A549 (cell line): ENCODE results near the gene CCNQ. TPM values are rescaled to one million over a fixed set of nuclear protein-coding genes. Genes with fewer than 3 reads are reported as not detected.

ENCODE experiments used
- ATAC-seq, 2 experiments: fragments of 200-7000 bp in 1 of 2; fragments of >200 bp in 1 of 2; cut with Nextera tagmentation in 1 of 2; cut with Tn5 transposase in 1 of 2; 3 replicates each; pipeline versions ENCODE4 v1.8.0 to v1.9.1; 2018 to 2020; ENCODE audit warnings: mild to moderate bottlenecking in 1 of 2, moderate library complexity in 1 of 2
- CTCF ChIA-PET: fragments of 300-600 bp; sonication (Branson Sonifier 250); formaldehyde crosslinking; extraction: SDS; loops from one replicate; lab custom pipeline; 2021; ENCODE audit warnings: antibody characterized with exemption, inconsistent platforms; lab: Yijun Ruan, JAX
- POLR2A ChIA-PET: fragments of 350-600 bp; formaldehyde crosslinking; extraction: SDS; loops from one replicate; lab custom pipeline; 2021; ENCODE audit warnings: antibody characterized with exemption, inconsistent platforms; lab: Yijun Ruan, JAX
- DNase-seq, 2 experiments: peaks; one replicate each; pipeline versions ENCODE4 v3.0.0 to v3.0.0-alpha.2; 2011 to 2016; ENCODE audit warnings: low read depth in 1 of 2, low spot score in 1 of 2
- FAIRE-seq: peaks from 2 replicates; lab custom pipeline; 2011; peaks lifted over from hg19 to GRCh38; lab: Jason Lieb, UNC
- H3K27ac ChIP-seq, 2 experiments: fragments of >200 bp; sonication (Bioruptor Twin); formaldehyde crosslinking; 3 replicates each; pipeline ENCODE4 v1.5.1; 2016 to 2017
- H3K4me1 ChIP-seq: fragments of >200 bp; sonication (Bioruptor Twin); formaldehyde crosslinking; 3 replicates; pipeline ENCODE4 v1.6.1; 2016
- H3K4me2 ChIP-seq: fragments of >200 bp; sonication (Bioruptor Twin); formaldehyde crosslinking; 3 replicates; pipeline ENCODE4 v1.6.1; 2016
- H3K4me3 ChIP-seq: fragments of >200 bp; sonication (Bioruptor Twin); formaldehyde crosslinking; 3 replicates; pipeline ENCODE4 v1.5.1; 2016
- H3K9me3 ChIP-seq: fragments of >200 bp; sonication (Bioruptor Twin); formaldehyde crosslinking; 3 replicates; pipeline ENCODE4 v1.6.1; 2016
- ATOH8 ChIP-seq: fragments of 250-450 bp; sonication (Bioruptor Pico); IDR thresholded peaks from 2 replicates; pipeline ENCODE4 v1.5.0; 2020; ENCODE audit warnings: low read depth, mild to moderate bottlenecking, moderate library complexity
- CBX2 ChIP-seq: fragments of 200-600 bp; sonication (generic); IDR thresholded peaks from 2 replicates; pipeline ENCODE4 v1.6.1; 2016; ENCODE audit warnings: low read depth, mild to moderate bottlenecking, borderline replicate concordance
- CBX8 ChIP-seq: fragments of 200-600 bp; sonication (generic); IDR thresholded peaks from 2 replicates; pipeline ENCODE4 v1.6.1; 2016
- CHD4 ChIP-seq: fragments of 200-600 bp; sonication (generic); IDR thresholded peaks from 2 replicates; pipeline ENCODE4 v1.6.1; 2016; ENCODE audit warnings: antibody characterized with exemption, mild to moderate bottlenecking, borderline replicate concordance
- CTCF ChIP-seq: fragments of >200 bp; sonication (Bioruptor Twin); formaldehyde crosslinking; IDR thresholded peaks from 3 replicates; pipeline ENCODE4 v1.5.1; 2016
- EHF ChIP-seq: fragments of 250-450 bp; sonication (Bioruptor Pico); IDR thresholded peaks from 2 replicates; pipeline ENCODE4 v1.5.0; 2020; ENCODE audit warnings: mild to moderate bottlenecking
- ESRRA ChIP-seq: fragments of 150-350 bp; IDR thresholded peaks from 2 replicates; pipeline ENCODE4 v1.6.1; 2014; ENCODE audit warnings: mild to moderate bottlenecking, low read length, borderline replicate concordance
- FOSB ChIP-seq: fragments of 250-450 bp; sonication (Bioruptor Pico); IDR thresholded peaks from 2 replicates; pipeline ENCODE4 v1.5.0; 2020; ENCODE audit warnings: mild to moderate bottlenecking, moderate library complexity
- FOXS1 ChIP-seq: fragments of 250-450 bp; sonication (Bioruptor Pico); IDR thresholded peaks from 2 replicates; pipeline ENCODE4 v1.5.0; 2020; ENCODE audit warnings: mild to moderate bottlenecking, moderate library complexity
- HES2 ChIP-seq: fragments of >200 bp; sonication (Bioruptor Twin); formaldehyde crosslinking; IDR thresholded peaks from 2 replicates; pipeline ENCODE4 v1.6.1; 2016
- HOXB13 ChIP-seq: fragments of 250-450 bp; sonication (Bioruptor Pico); IDR thresholded peaks from 2 replicates; pipeline ENCODE4 v1.5.0; 2020; ENCODE audit warnings: low read depth, mild to moderate bottlenecking, moderate library complexity
- HOXB5 ChIP-seq: fragments of 250-450 bp; sonication (Bioruptor Pico); IDR thresholded peaks from 2 replicates; pipeline ENCODE4 v1.5.0; 2020; ENCODE audit warnings: mild to moderate bottlenecking, moderate library complexity
- JUNB ChIP-seq: fragments of >200 bp; sonication (Bioruptor Twin); formaldehyde crosslinking; IDR thresholded peaks from 2 replicates; pipeline ENCODE4 v1.6.1; 2016
- NPAS2 ChIP-seq: fragments of 250-450 bp; sonication (Bioruptor Pico); IDR thresholded peaks from 2 replicates; pipeline ENCODE4 v1.8.0; 2022; ENCODE audit warnings: mild to moderate bottlenecking, moderate library complexity, borderline replicate concordance
- NR3C1 ChIP-seq: fragments of >200 bp; sonication (Bioruptor Twin); formaldehyde crosslinking; IDR thresholded peaks from 3 replicates; pipeline ENCODE4 v1.6.1; 2017
- PBX3 ChIP-seq: IDR thresholded peaks from 2 replicates; pipeline ENCODE4 v1.6.1; 2012
- PHF8 ChIP-seq: fragments of 200-600 bp; sonication (generic); IDR thresholded peaks from 2 replicates; pipeline ENCODE4 v1.6.1; 2016; ENCODE audit warnings: low read depth, mild to moderate bottlenecking, antibody characterized with exemption, moderate library complexity, borderline replicate concordance
- POLR2A ChIP-seq: IDR thresholded peaks from 2 replicates; pipeline ENCODE4 v1.6.1; 2012; ENCODE audit warnings: mild to moderate bottlenecking, low read length
- POLR2AphosphoS2 ChIP-seq: conservative IDR thresholded peaks from 2 replicates; pipeline ENCODE4 v1.6.1; 2012; ENCODE audit warnings: low read length, improper control_type of control experiment, inconsistent platforms
- RAD21 ChIP-seq, 2 experiments: fragments of >200 bp in 1 of 2; sonication (Bioruptor Twin) in 1 of 2; formaldehyde crosslinking in 1 of 2; IDR thresholded peaks in 1 of 2; conservative IDR thresholded peaks in 1 of 2; 2 replicates in 1 of 2; 3 replicates in 1 of 2; pipeline ENCODE4 v1.6.1; 2012 to 2018; ENCODE audit warnings: inconsistent platforms in 1 of 2
- RCOR1 ChIP-seq: fragments of 150-350 bp; IDR thresholded peaks from 2 replicates; pipeline ENCODE4 v1.6.1; 2014; ENCODE audit warnings: antibody characterized with exemption, low read length, low read depth
- REST ChIP-seq: fragments of 200-600 bp; sonication (generic); IDR thresholded peaks from 2 replicates; pipeline ENCODE4 v1.6.1; 2016; ENCODE audit warnings: antibody characterized with exemption, mild to moderate bottlenecking, moderate library complexity
- RFX5 ChIP-seq: fragments of 450-650 bp; IDR thresholded peaks from 2 replicates; pipeline ENCODE4 v1.7.1; 2014; ENCODE audit warnings: antibody characterized with exemption, mild to moderate bottlenecking, moderate library complexity
- RNF2 ChIP-seq: fragments of 200-600 bp; sonication (generic); IDR thresholded peaks from 2 replicates; pipeline ENCODE4 v1.6.1; 2016; ENCODE audit warnings: low read depth, mild to moderate bottlenecking, antibody characterized with exemption, moderate library complexity, borderline replicate concordance
- SREBF2 ChIP-seq: fragments of 450-650 bp; IDR thresholded peaks from 2 replicates; pipeline ENCODE4 v1.6.1; 2014; ENCODE audit warnings: mild to moderate bottlenecking, moderate library complexity
- USF2 ChIP-seq: fragments of 450-650 bp; IDR thresholded peaks from 2 replicates; pipeline ENCODE4 v1.6.1; 2014; ENCODE audit warnings: antibody characterized with exemption
- ZC3H11A ChIP-seq: fragments of 450-650 bp; IDR thresholded peaks from 2 replicates; pipeline ENCODE4 v1.6.1; 2014; ENCODE audit warnings: antibody characterized with exemption, mild to moderate bottlenecking
- ZNF302 ChIP-seq: fragments of 250-450 bp; sonication (Bioruptor Pico); IDR thresholded peaks from 2 replicates; pipeline ENCODE4 v1.9.0; 2021; ENCODE audit warnings: inconsistent platforms, mild to moderate bottlenecking, moderate library complexity
- WGBS: methylation state at CpG from one replicate; pipeline ENCODE4 v1.1.6; 2017; ENCODE audit errors: missing lambda C conversion rate; 5-methylcytosine and 5-hydroxymethylcytosine counted together
- polyA plus RNA-seq, 4 experiments: library from polyadenylated mRNA; depleted of rRNA in 3 of 4; stranded (reverse); fragments of >200 nt; fragmentation: RNase III in 1 of 4; extraction: RNeasy Plus Mini Kit Qiagen cat#74134 plus additional on column Dnase treatment in 1 of 4; gene quantifications; 2 replicates in 3 of 4; 3 replicates in 1 of 4; pipeline ENCODE4 v1.2.3, GENCODE V29; 2011 to 2017

CCNQ gene
- polyA plus RNA-seq, 2 of the 4 experiments (the other 2 are of a cell fraction): 25.6 to 32.0 TPM

- no peak for TF ChIP-seq PBX3
Measured at GRCh38 chrX:153587342-153587741, 11.6 kb downstream of the CCNQ start (continued).

GRCh38 chrX:153585827-153586226 is 13.1 kb downstream of the CCNQ start:
- no peak for DNase-seq
- no peak overlapping the region for H3K4me3 ChIP-seq
- H3K4me2 ChIP-seq: no peak overlapping the region
- ATAC-seq: no peak
- no peaks in the 10 kb centered on the region for H3K9me3 ChIP-seq
- no peaks in the 10 kb centered on the region for H3K4me1 ChIP-seq
- no peak for TF ChIP-seq RAD21 (conservative IDR thresholded peaks at IDR 0.05 in 1 of 2, IDR thresholded peaks at IDR 0.05 in 1 of 2)
- TF ChIP-seq FOXS1: no peak
- TF ChIP-seq SREBF2: no peak
- no peak for TF ChIP-seq ATOH8 (CRISPR knock-in tag)
- no peak for TF ChIP-seq JUNB
- no peak for TF ChIP-seq CBX8
- no peak for TF ChIP-seq HES2
- no peak for TF ChIP-seq RNF2
- TF ChIP-seq ZC3H11A: no peak
- no peak for TF ChIP-seq FOSB
- TF ChIP-seq RCOR1: no peak
- no peak for TF ChIP-seq ZNF302
- no peak for TF ChIP-seq HOXB5
- TF ChIP-seq CHD4: no peak
- TF ChIP-seq PHF8: no peak
- TF ChIP-seq REST: no peak
- TF ChIP-seq CBX2: no peak
- TF ChIP-seq POLR2A: no peak
- no peak for TF ChIP-seq NPAS2
- FAIRE-seq: peak; percentile 97
- CTCF ChIA-PET: no interaction called here
- 92% methylated on average over 4 of the region's 4 CpGs for WGBS
- POLR2A ChIA-PET: no interaction called here
- H3K27ac ChIP-seq: no peak overlapping the region

GRCh38 chrX:153583433-153583832 is 15.5 kb downstream of the CCNQ start:
- POLR2A ChIA-PET: no interaction called here
- TF ChIP-seq ESRRA (no peak), EHF (CRISPR knock-in tag) (no peak), RAD21 (conservative IDR thresholded peaks at IDR 0.05 in 1 of 2, IDR thresholded peaks at IDR 0.05 in 1 of 2) (no peak), CTCF (no peak), HOXB13 (CRISPR knock-in tag) (no peak), RFX5 (no peak), POLR2AphosphoS2 (no peak), RNF2 (no peak), NR3C1 (no peak), USF2 (no peak), NPAS2 (no peak), JUNB (no peak)
- no peak overlapping the region for H3K4me3 ChIP-seq
- no peak for FAIRE-seq
- no peaks in the 10 kb centered on the region for H3K4me1 ChIP-seq
- CTCF ChIA-PET: no interaction called here
- H3K4me2 ChIP-seq: no peak overlapping the region
- no peak for DNase-seq
- 100% methylated on average over 1 of the region's 2 CpGs for WGBS
- H3K9me3 ChIP-seq: no peaks in the 10 kb centered on the region
- no peak for ATAC-seq
- no peak overlapping the region for H3K27ac ChIP-seq
